HepG2 (cell line): ENCODE results near the gene TTC19.

Source experiments
- CAMTA2 ChIP-seq: sonication (generic); formaldehyde crosslinking; IDR thresholded peaks from 2 replicates; pipeline ENCODE4 v1.4.0; 2020; ENCODE audit warnings: mild to moderate bottlenecking, missing genetic modification reagents, borderline replicate concordance
- HMG20A ChIP-seq: IDR thresholded peaks from 2 replicates; pipeline ENCODE4 v1.6.1; 2016; ENCODE audit warnings: borderline replicate concordance
- NFYB ChIP-seq: sonication (generic); formaldehyde crosslinking; IDR thresholded peaks from 2 replicates; pipeline ENCODE4 v1.4.0; 2020; ENCODE audit warnings: missing genetic modification reagents
- POLR2AphosphoS5 ChIP-seq: IDR thresholded peaks from 2 replicates; pipeline ENCODE4 v1.6.1; 2012; ENCODE audit warnings: low read depth, low read length
- STAT5B ChIP-seq: sonication (generic); formaldehyde crosslinking; IDR thresholded peaks from 2 replicates; pipeline ENCODE4 v1.4.0; 2020; ENCODE audit warnings: missing genetic modification reagents
- ZMYM2 ChIP-seq: sonication (generic); formaldehyde crosslinking; IDR thresholded peaks from 2 replicates; pipeline ENCODE4 v1.8.0; 2022; ENCODE audit warnings: mild to moderate bottlenecking, missing genetic modification reagents
- ZNF713 ChIP-seq: sonication (generic); formaldehyde crosslinking; IDR thresholded peaks from 2 replicates; pipeline ENCODE4 v1.4.0; 2020; ENCODE audit warnings: mild to moderate bottlenecking, missing genetic modification reagents
- ZNF747 ChIP-seq: sonication (generic); formaldehyde crosslinking; IDR thresholded peaks from 2 replicates; pipeline ENCODE4 v1.8.1; 2023; ENCODE audit warnings: missing genetic modification reagents, mild to moderate bottlenecking, borderline replicate concordance

DNA sequence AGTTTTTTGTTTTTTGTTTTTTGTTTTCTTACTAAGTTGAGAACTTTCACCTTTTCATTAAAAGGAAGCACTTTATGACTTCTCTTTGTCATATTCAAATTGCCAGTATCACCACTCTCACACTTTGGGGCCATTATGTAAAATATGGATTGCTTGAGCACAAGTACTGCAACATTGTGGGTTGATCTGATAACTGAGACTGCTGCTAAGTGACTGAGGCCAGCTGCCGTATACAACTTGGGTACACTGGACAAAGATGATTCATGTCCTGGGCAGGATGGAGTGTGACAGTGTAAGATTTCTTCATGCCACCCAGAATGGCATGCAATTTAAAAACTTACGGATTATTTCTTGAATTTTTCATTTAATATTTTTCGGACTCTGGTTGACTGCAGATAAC, 7.8 kb downstream of the TTC19 start:
- TF ChIP-seq ZMYM2 (CRISPR knock-in tag) (no peak), NFYB (CRISPR knock-in tag) (no peak), ZNF747 (no peak), STAT5B (CRISPR knock-in tag) (no peak), ZNF713 (CRISPR knock-in tag) (no peak), POLR2AphosphoS5 (no peak), CAMTA2 (no peak), HMG20A (CRISPR knock-in tag) (no peak)
